ENCODE data around the gene ZNF776.

ZNF776 gene

DNA sequence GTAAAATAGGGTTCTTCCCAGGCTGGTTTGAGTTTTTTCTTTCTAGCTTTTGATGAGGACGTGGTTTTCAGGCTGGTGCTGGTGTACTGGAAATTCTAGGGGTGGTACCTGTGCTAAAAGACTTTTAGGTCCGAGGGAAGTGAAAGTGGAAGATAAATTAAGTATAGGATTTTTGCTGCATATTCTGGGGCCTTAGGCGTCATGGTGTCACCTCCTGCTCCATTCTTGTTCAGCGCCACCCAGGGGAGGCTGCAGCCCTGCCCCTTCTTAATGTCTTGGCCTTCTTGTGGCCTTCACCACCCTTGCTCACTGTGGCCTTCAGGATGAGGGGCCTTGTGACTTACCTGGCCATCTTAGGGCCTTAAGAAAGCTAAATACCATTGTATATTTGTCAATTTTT is 55.7 kb downstream of the ZNF776 start:
- no peak overlapping the region for H3K4me3 Mint-ChIP-seq
- peaks cover 49% of the 10 kb centered on the region for H3K36me3 Mint-ChIP-seq
- no peaks in the 10 kb centered on the region for H3K9me3 Mint-ChIP-seq
- CTCF ChIA-PET: interaction anchor here (0.7 kb wide), 1 partner anchor 27 kb away, joined by 7 read pairs; no protein-coding TSS in a partner anchor
- H3K4me1 Mint-ChIP-seq: peaks cover 21% of the 10 kb centered on the region
- H3K27ac Mint-ChIP-seq: no peak overlapping the region
- no peak for DNase-seq
- H3K27me3 Mint-ChIP-seq: no peaks in the 10 kb centered on the region

DNA sequence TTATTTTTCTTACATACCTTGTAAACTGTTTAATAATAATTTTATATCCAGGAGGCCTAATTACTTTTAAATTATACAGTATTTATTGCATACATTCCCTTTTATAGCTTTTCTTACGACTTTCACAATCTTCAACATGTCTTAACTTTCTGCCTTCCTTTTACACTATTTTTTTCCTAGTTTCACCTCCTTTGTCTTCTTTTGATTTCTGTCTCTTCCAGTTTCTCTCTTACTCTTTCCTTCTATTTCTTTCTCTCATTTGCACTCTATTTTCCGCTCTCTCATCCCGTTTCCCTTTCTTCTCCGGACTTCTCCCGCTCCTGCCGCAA is 56.6 kb downstream of the ZNF776 start:
- no peaks in the 10 kb centered on the region for H3K9me3 Mint-ChIP-seq
- H3K27me3 Mint-ChIP-seq: no peaks in the 10 kb centered on the region
- peak overlapping the region; percentile 76 for H3K27ac Mint-ChIP-seq
- no peak for DNase-seq
- peak overlapping the region; percentile 17 for H3K4me3 Mint-ChIP-seq
- CTCF ChIA-PET: no interaction called here
- peaks cover 54% of the 10 kb centered on the region for H3K36me3 Mint-ChIP-seq
- H3K4me1 Mint-ChIP-seq: peaks cover 21% of the 10 kb centered on the region

DNA sequence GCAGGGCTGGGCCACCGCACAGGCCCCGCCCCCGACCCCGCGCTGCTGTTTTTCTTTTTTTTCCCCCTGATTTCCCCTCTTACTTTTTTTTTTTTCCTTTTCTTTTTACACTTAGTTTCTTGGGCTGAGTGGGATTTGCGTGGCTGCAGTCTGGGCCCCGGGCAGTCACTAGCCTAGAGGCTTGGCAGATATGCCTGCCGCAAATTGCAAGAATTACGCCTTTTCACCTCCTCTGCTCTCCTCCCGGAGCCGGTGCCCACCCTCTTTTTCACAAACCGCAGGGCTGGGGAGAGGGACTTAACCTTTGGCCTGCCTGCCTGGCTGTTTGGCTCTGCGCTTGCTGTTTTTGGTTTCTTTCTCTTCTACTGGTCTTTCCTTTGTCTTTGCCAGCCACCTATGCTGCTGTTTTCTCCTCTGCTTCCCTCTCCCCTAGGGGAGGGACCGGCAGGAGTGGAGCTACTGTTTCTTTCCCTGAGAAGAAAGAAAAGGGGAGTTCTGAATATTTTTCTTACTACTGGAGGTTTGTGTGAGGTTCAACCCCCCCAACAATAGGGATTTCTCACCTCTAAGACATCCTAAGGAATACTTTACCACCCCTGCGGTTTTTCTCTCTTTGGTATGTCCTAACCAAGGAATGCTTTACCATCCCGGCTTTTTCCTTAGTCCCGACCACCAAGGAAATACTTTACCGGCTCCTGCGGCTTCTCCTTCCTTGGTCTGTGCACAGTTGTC is 57.1 kb downstream of the ZNF776 start:
- Mint-ChIP-seq H3K4me1 (peaks cover 21% of the 10 kb centered on the region), H3K36me3 (peaks cover 59% of the 10 kb centered on the region), H3K27ac (peak overlapping the region; percentile 76), H3K27me3 (no peaks in the 10 kb centered on the region), H3K9me3 (no peaks in the 10 kb centered on the region), H3K4me3 (peak overlapping the region; percentile 17)
- CTCF ChIA-PET: no interaction called here
- DNase-seq: peak; percentile 28

DNA sequence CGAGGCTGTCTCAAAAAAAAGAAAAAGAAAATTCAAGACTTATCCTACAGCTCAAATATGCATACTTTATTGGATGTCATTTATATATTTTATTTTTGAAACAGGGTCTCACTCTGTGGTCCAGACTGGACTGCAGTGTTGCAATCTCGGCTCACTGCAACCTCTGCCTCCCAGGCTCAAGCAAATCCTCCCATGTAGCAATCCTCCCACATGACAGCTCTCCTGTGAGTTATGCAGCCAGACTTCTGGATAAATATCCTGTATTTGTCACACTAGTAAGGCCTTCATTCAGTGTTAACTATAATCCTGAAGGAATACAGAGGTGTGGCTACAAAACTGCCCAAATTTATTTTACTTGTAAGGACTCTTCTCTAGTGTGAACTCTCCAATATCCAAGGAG is 60.9 kb downstream of the ZNF776 start:
- no peak for DNase-seq
- Mint-ChIP-seq H3K36me3 (peaks cover 71% of the 10 kb centered on the region), H3K4me3 (no peak overlapping the region), H3K27me3 (no peaks in the 10 kb centered on the region), H3K27ac (no peak overlapping the region), H3K9me3 (no peaks in the 10 kb centered on the region), H3K4me1 (peaks cover 29% of the 10 kb centered on the region)
- CTCF ChIA-PET: no interaction called here

Measured in activated naive CD4-positive, alpha-beta T cell treated with anti-CD3 and anti-CD28 coated beads, Interleukin-2, amount 10 ng/mL, durations not matched to agents 7 days and 5 days (primary cell).